ENCODE data around the gene APBB2.

Gene APBB2

GRCh38 chr4:40897557-40898203 lies 316.7 kb downstream of the APBB2 start:
- DNase-seq (ENCODE audit: low spot score): peak; percentile 74

- DNase-seq (ENCODE audit: low spot score): no peak
Measured at GRCh38 chr4:40890764-40891163, 323.6 kb downstream of the APBB2 start.

- DNase-seq (ENCODE audit: low spot score): no peak
Measured at GRCh38 chr4:40890199-40890598, 324.1 kb downstream of the APBB2 start.

- DNase-seq (ENCODE audit: low spot score): no peak
Measured at GRCh38 chr4:40888933-40889332, 325.4 kb downstream of the APBB2 start.

- peak; percentile 32 for DNase-seq (ENCODE audit: low spot score)
Measured at GRCh38 chr4:40887764-40888131, 326.6 kb downstream of the APBB2 start.

GRCh38 chr4:40886931-40887763 lies 327.2 kb downstream of the APBB2 start:
- no peak for DNase-seq (ENCODE audit: low spot score)

GRCh38 chr4:40881851-40882250 lies 332.5 kb downstream of the APBB2 start:
- no peak for DNase-seq (ENCODE audit: low spot score)

- no peak for DNase-seq (ENCODE audit: low spot score)
Measured at GRCh38 chr4:40881096-40881495, 333.2 kb downstream of the APBB2 start.

- DNase-seq (ENCODE audit: low spot score): no peak
Measured at GRCh38 chr4:40878548-40879055, 335.7 kb downstream of the APBB2 start.

- no peak for DNase-seq (ENCODE audit: low spot score)
Measured at GRCh38 chr4:40877081-40877480, 337.3 kb downstream of the APBB2 start.

- no peak for DNase-seq (ENCODE audit: low spot score)
Measured at GRCh38 chr4:40875507-40876150, 338.7 kb downstream of the APBB2 start.

GRCh38 chr4:40874901-40875300 lies 339.4 kb downstream of the APBB2 start:
- DNase-seq (ENCODE audit: low spot score): no peak

- DNase-seq (ENCODE audit: low spot score): no peak
Measured at GRCh38 chr4:40874331-40874730, 340.0 kb downstream of the APBB2 start.

GRCh38 chr4:40871695-40872250 lies 342.6 kb downstream of the APBB2 start:
- no peak for DNase-seq (ENCODE audit: low spot score)

GRCh38 chr4:40870150-40870549 lies 344.2 kb downstream of the APBB2 start:
- DNase-seq (ENCODE audit: low spot score): no peak

- no peak for DNase-seq (ENCODE audit: low spot score)
Measured at GRCh38 chr4:40865696-40866095, 348.6 kb downstream of the APBB2 start.

- no peak for DNase-seq (ENCODE audit: low spot score)
Measured at GRCh38 chr4:40864531-40864930, 349.8 kb downstream of the APBB2 start.

- DNase-seq (ENCODE audit: low spot score): no peak
Measured at GRCh38 chr4:40858962-40859361, 355.4 kb downstream of the APBB2 start.

GRCh38 chr4:40857956-40858355 lies 356.4 kb downstream of the APBB2 start:
- no peak for DNase-seq (ENCODE audit: low spot score)

GRCh38 chr4:40856840-40857362 lies 357.4 kb downstream of the APBB2 start:
- DNase-seq (ENCODE audit: low spot score): peak; percentile 57

- DNase-seq (ENCODE audit: low spot score): no peak
Measured at GRCh38 chr4:40856277-40856839, 358.0 kb downstream of the APBB2 start.

- no peak for DNase-seq (ENCODE audit: low spot score)
Measured at GRCh38 chr4:40850496-40850895, 363.8 kb downstream of the APBB2 start.

Measured in putamen (tissue), 1 donor.